Panc1 (cell line): ENCODE data around the gene NKAIN2.

Experiments
- POLR2AphosphoS5 ChIP-seq: IDR thresholded peaks from 2 replicates; pipeline ENCODE4 v1.6.1; 2012; ENCODE audit warnings: mild to moderate bottlenecking, low read depth, low read length, moderate library complexity
- SIN3A ChIP-seq: IDR thresholded peaks from 2 replicates; pipeline ENCODE4 v1.6.1; 2012; ENCODE audit warnings: low read depth, mild to moderate bottlenecking, low read length, moderate library complexity, borderline replicate concordance; ENCODE audit not compliant: insufficient read depth
- TCF7L2 ChIP-seq: IDR thresholded peaks from 2 replicates; pipeline ENCODE4 v1.6.1; 2011; ENCODE audit warnings: mild to moderate bottlenecking, low read depth, low read length, inconsistent platforms
- TF ChIP-seq, protein P1 (sequence below): fragments of 450-650 bp; IDR thresholded peaks from 2 replicates; pipeline ENCODE4 v1.5.1; 2017; ENCODE audit warnings: mild to moderate bottlenecking
- TF ChIP-seq, protein P2 (sequence below), 2 experiments: IDR thresholded peaks; 2 replicates each; pipeline ENCODE4 v1.6.1; 2011 to 2012; ENCODE audit warnings: low read depth in 2 of 2, control low read depth in 1 of 2, low read length in 1 of 2, mild to moderate bottlenecking in 1 of 2, moderate library complexity in 1 of 2; ENCODE audit not compliant: insufficient read depth in 1 of 2

DNA sequence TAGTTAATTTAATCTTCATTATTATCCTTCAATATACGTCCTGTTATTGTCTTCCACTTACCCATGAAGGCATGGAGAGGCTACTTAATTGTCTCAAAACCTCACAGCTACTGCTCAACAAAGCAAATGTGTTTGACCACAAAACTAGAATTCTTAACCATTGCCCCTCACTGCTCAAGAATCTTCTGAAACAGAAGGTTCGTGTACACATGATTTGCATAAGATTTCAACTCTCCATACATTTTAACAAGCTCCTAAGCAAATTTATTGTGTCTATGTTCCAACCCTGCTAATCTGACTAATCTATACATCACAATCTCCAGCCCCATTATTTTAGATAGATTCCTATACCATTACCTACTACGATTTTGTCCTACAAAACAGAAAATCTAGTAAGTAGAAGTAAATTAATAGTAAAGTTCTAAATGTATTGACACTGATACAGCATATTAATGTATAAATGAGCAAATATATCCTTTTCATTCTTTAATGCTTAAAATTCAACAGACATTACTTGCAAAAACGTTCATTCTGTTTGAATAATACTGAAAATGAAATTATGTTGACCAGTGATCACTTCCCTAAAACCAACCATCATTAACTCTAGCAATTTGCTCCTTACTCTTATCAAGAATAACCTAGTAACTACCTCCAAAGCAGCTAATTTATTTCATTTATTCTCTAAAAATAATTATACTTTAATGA lies 1068.8 kb downstream of the NKAIN2 start:
- TF ChIP-seq, protein P1, sequence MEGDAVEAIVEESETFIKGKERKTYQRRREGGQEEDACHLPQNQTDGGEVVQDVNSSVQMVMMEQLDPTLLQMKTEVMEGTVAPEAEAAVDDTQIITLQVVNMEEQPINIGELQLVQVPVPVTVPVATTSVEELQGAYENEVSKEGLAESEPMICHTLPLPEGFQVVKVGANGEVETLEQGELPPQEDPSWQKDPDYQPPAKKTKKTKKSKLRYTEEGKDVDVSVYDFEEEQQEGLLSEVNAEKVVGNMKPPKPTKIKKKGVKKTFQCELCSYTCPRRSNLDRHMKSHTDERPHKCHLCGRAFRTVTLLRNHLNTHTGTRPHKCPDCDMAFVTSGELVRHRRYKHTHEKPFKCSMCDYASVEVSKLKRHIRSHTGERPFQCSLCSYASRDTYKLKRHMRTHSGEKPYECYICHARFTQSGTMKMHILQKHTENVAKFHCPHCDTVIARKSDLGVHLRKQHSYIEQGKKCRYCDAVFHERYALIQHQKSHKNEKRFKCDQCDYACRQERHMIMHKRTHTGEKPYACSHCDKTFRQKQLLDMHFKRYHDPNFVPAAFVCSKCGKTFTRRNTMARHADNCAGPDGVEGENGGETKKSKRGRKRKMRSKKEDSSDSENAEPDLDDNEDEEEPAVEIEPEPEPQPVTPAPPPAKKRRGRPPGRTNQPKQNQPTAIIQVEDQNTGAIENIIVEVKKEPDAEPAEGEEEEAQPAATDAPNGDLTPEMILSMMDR: no peak
- TF ChIP-seq SIN3A (no peak), TCF7L2 (no peak), POLR2AphosphoS5 (no peak)
- TF ChIP-seq, protein P2, sequence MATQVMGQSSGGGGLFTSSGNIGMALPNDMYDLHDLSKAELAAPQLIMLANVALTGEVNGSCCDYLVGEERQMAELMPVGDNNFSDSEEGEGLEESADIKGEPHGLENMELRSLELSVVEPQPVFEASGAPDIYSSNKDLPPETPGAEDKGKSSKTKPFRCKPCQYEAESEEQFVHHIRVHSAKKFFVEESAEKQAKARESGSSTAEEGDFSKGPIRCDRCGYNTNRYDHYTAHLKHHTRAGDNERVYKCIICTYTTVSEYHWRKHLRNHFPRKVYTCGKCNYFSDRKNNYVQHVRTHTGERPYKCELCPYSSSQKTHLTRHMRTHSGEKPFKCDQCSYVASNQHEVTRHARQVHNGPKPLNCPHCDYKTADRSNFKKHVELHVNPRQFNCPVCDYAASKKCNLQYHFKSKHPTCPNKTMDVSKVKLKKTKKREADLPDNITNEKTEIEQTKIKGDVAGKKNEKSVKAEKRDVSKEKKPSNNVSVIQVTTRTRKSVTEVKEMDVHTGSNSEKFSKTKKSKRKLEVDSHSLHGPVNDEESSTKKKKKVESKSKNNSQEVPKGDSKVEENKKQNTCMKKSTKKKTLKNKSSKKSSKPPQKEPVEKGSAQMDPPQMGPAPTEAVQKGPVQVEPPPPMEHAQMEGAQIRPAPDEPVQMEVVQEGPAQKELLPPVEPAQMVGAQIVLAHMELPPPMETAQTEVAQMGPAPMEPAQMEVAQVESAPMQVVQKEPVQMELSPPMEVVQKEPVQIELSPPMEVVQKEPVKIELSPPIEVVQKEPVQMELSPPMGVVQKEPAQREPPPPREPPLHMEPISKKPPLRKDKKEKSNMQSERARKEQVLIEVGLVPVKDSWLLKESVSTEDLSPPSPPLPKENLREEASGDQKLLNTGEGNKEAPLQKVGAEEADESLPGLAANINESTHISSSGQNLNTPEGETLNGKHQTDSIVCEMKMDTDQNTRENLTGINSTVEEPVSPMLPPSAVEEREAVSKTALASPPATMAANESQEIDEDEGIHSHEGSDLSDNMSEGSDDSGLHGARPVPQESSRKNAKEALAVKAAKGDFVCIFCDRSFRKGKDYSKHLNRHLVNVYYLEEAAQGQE (IDR thresholded peaks at IDR 0.05; ENCODE audit: insufficient read depth in 1 of 2, low read depth in 2 of 2, low read length in 1 of 2): no peak
